ENCODE results near the gene STUB1. TPM values are rescaled to one million over a fixed set of nuclear protein-coding genes. Genes with fewer than 3 reads are reported as not detected.
"Not testable (repeated sequence)": the region's sequence is repeated elsewhere in the genome, so short reads cannot be mapped to it uniquely, and the experiment has no call there.

STUB1 gene
- total RNA-seq, 2 donors from 2014 or later: 53.6 to 70.4 TPM

GRCh38 chr16:681746-682427 lies 1.7 kb downstream of the STUB1 start:
- DNase-seq: no peak
- Mint-ChIP-seq H3K27ac (no peak overlapping the region), H3K4me1 (ENCODE audit: low read depth) (peaks cover 47% of the 10 kb centered on the region), H3K27me3 (ENCODE audit: low read depth) (no peaks in the 10 kb centered on the region), H3K4me3 (peak overlapping the region; percentile 84 to 87), H3K9me3 (no peaks in the 10 kb centered on the region), H3K36me3 (ENCODE audit: insufficient read depth in 2 of 2) (peaks cover 0 to 5% of the 10 kb centered on the region in 2 donors)
- ATAC-seq (replicated peaks in 1 of 2): no peak

- peaks cover 47% of the 10 kb centered on the region for H3K4me1 Mint-ChIP-seq (ENCODE audit: low read depth)
- H3K27ac Mint-ChIP-seq: no peak overlapping the region
- no peak for DNase-seq
- ATAC-seq (replicated peaks in 1 of 2): no peak
- no peaks in the 10 kb centered on the region for H3K27me3 Mint-ChIP-seq (ENCODE audit: low read depth)
- peak overlapping the region; percentile 84 to 87 for H3K4me3 Mint-ChIP-seq
- peaks cover 0 to 5% of the 10 kb centered on the region in 2 donors for H3K36me3 Mint-ChIP-seq (ENCODE audit: insufficient read depth in 2 of 2)
- H3K9me3 Mint-ChIP-seq: no peaks in the 10 kb centered on the region
Observed at GRCh38 chr16:682493-683395, 2.5 kb downstream of the STUB1 start.

GRCh38 chr16:683396-684070 lies 3.3 kb downstream of the STUB1 start:
- ATAC-seq (replicated peaks in 1 of 2) (no peak), DNase-seq (no peak)
- Mint-ChIP-seq H3K9me3 (no peaks in the 10 kb centered on the region), H3K4me3 (peak overlapping the region; percentile 84 to 87), H3K4me1 (ENCODE audit: low read depth) (peaks cover 52% of the 10 kb centered on the region), H3K36me3 (ENCODE audit: insufficient read depth in 2 of 2) (peaks cover 0 to 5% of the 10 kb centered on the region in 2 donors), H3K27ac (no peak overlapping the region), H3K27me3 (ENCODE audit: low read depth) (no peaks in the 10 kb centered on the region)

- Mint-ChIP-seq H3K27ac (peak within 1 kb of the TSS; percentile 54), H3K4me3 (peak within 1 kb of the TSS; percentile 84 to 88), H3K36me3 (ENCODE audit: insufficient read depth in 2 of 2) (peaks cover 0 to 5% of the 10 kb centered on the region in 2 donors), H3K4me1 (ENCODE audit: low read depth) (peaks cover 54% of the 10 kb centered on the region), H3K9me3 (no peaks in the 10 kb centered on the region), H3K27me3 (ENCODE audit: low read depth) (no peaks in the 10 kb centered on the region)
- ATAC-seq (replicated peaks in 1 of 2) (peak; percentile 79 to 80), DNase-seq (peak; percentile 98)
Observed at GRCh38 chr16:684071-684794, 4.0 kb downstream of the STUB1 start, which contains the start of gene JMJD8. Gene JMJD8, minus strand, starts transcription at chr16:684334. Its CDS starts 15 bp downstream, at chr16:684319.

GRCh38 chr16:684961-685696 lies 4.9 kb downstream of the STUB1 start:
- Mint-ChIP-seq H3K4me1 (ENCODE audit: low read depth) (peaks cover 56% of the 10 kb centered on the region), H3K4me3 (no peak overlapping the region), H3K27ac (no peak overlapping the region), H3K9me3 (no peaks in the 10 kb centered on the region), H3K27me3 (ENCODE audit: low read depth) (no peaks in the 10 kb centered on the region), H3K36me3 (ENCODE audit: insufficient read depth in 2 of 2) (peaks cover 0 to 5% of the 10 kb centered on the region in 2 donors)
- ATAC-seq (replicated peaks in 1 of 2) (no peak), DNase-seq (no peak)

- H3K36me3 Mint-ChIP-seq (ENCODE audit: insufficient read depth in 2 of 2): peaks cover 1 to 7% of the 10 kb centered on the region in 2 donors
- H3K9me3 Mint-ChIP-seq: no peaks in the 10 kb centered on the region
- peaks cover 54% of the 10 kb centered on the region for H3K4me1 Mint-ChIP-seq (ENCODE audit: low read depth)
- H3K27ac Mint-ChIP-seq: no peak overlapping the region
- ATAC-seq (replicated peaks in 1 of 2): no peak
- no peaks in the 10 kb centered on the region for H3K27me3 Mint-ChIP-seq (ENCODE audit: low read depth)
- peak in 1 of 2 donors; percentile 35 for DNase-seq
- peak overlapping the region in 1 of 2 donors; percentile 39 for H3K4me3 Mint-ChIP-seq
Observed at GRCh38 chr16:685967-686366, 5.8 kb downstream of the STUB1 start.

- H3K4me1 Mint-ChIP-seq (ENCODE audit: low read depth): peaks cover 47% of the 10 kb centered on the region
- H3K4me3 Mint-ChIP-seq: no peak overlapping the region
- H3K27ac Mint-ChIP-seq: no peak overlapping the region
- ATAC-seq (replicated peaks in 1 of 2) (no peak), DNase-seq (no peak)
- H3K36me3 Mint-ChIP-seq (ENCODE audit: insufficient read depth in 2 of 2): peaks cover 1 to 5% of the 10 kb centered on the region in 2 donors
- no peaks in the 10 kb centered on the region for H3K9me3 Mint-ChIP-seq
- H3K27me3 Mint-ChIP-seq (ENCODE audit: low read depth): no peaks in the 10 kb centered on the region
Observed at GRCh38 chr16:686459-687260, 6.5 kb downstream of the STUB1 start.

- Mint-ChIP-seq H3K4me3 (no peak overlapping the region), H3K27ac (no peak overlapping the region), H3K4me1 (ENCODE audit: low read depth) (peaks cover 39% of the 10 kb centered on the region), H3K9me3 (no peaks in the 10 kb centered on the region), H3K36me3 (ENCODE audit: insufficient read depth in 2 of 2) (peaks cover 1 to 3% of the 10 kb centered on the region in 2 donors), H3K27me3 (ENCODE audit: low read depth) (no peaks in the 10 kb centered on the region)
- DNase-seq (no peak), ATAC-seq (replicated peaks in 1 of 2) (no peak)
Observed at GRCh38 chr16:687499-687898, 7.3 kb downstream of the STUB1 start.

GRCh38 chr16:689175-689897 lies 9.1 kb downstream of the STUB1 start:
- Mint-ChIP-seq H3K4me1 (ENCODE audit: low read depth) (peaks cover 28% of the 10 kb centered on the region), H3K36me3 (ENCODE audit: insufficient read depth in 2 of 2) (peaks cover 1% of the 10 kb centered on the region in 2 donors), H3K27me3 (ENCODE audit: low read depth) (no peaks in the 10 kb centered on the region)

GRCh38 chr16:691242-691641 lies 11.0 kb downstream of the STUB1 start:
- H3K36me3 Mint-ChIP-seq (ENCODE audit: insufficient read depth in 2 of 2); DNase-seq; ATAC-seq (replicated peaks in 1 of 2); H3K27me3 Mint-ChIP-seq (ENCODE audit: low read depth); H3K9me3 Mint-ChIP-seq: not testable (repeated sequence)
- Mint-ChIP-seq H3K4me1 (ENCODE audit: low read depth) (peaks cover 25% of the 10 kb centered on the region), H3K4me3 (peak overlapping the region; percentile 38 to 93), H3K27ac (peak overlapping the region; percentile 75)

More at GRCh38 chr16:689175-689897, 9.1 kb downstream of the STUB1 start:
- H3K9me3 Mint-ChIP-seq: no peaks in the 10 kb centered on the region
- no peak for DNase-seq
- ATAC-seq (replicated peaks in 1 of 2): no peak
- peak overlapping the region; percentile 93 for H3K27ac Mint-ChIP-seq
- peak overlapping the region; percentile 90 to 93 for H3K4me3 Mint-ChIP-seq
